ENCODE data around the gene MRPS30. TPM values are rescaled to one million over a fixed set of nuclear protein-coding genes. Genes with fewer than 3 reads are reported as not detected.
"Not testable (repeated sequence)": the region's sequence is repeated elsewhere in the genome, so short reads cannot be mapped to it uniquely, and the experiment has no call there.

The MRPS30 gene
- total RNA-seq = 10 to 100 TPM; 44.7 to 49.9 TPM

DNA sequence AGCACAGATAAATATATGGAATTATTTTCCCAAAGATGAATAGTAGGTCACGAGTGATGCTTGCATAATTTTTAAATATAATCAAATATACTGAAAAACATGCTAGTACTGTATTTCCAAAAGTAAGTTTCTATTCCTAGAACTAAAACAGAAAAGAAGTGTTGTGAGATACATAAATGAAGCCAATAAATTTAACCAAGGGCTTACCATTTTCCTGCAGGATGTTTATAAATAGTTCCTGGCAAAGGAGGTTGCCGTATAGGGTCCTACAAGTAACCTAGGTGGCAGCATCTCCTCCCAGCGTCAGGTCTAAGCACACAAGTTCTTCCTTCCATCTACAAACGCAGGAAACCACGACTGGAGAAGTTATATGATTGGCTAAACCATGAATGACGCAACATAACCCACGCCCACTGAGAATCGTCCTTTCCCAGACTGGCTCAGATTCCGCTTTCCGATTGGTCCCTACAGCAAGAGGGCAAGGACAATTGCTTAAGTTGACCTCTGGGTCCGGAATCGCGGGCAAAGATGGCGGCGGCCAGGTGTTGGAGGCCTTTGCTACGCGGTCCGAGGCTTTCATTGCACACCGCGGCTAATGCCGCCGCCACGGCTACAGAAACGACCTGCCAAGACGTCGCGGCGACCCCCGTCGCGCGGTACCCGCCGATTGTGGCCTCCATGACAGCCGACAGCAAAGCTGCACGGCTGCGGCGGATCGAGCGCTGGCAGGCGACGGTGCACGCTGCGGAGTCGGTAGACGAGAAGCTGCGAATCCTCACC is at the start of gene MRPS30:
Gene MRPS30, plus strand, starts transcription at position 513 of the 780 bp plus-strand sequence. Its CDS starts 16 bp downstream, at position 529.
- H3K4me1 Mint-ChIP-seq (ENCODE audit: low read depth) = peaks cover 37% of the 10 kb centered on the region
- peak within 1 kb of the TSS; percentile 92 to 97 for H3K4me3 Mint-ChIP-seq

GRCh38 chr5:44769200-44769876 is 39.4 kb upstream of the MRPS30 start:
- peaks cover 19% of the 10 kb centered on the region for H3K27me3 Mint-ChIP-seq (ENCODE audit: low read depth)
- no peak overlapping the region for H3K27ac Mint-ChIP-seq
- no peaks in the 10 kb centered on the region for H3K4me1 Mint-ChIP-seq (ENCODE audit: low read depth)
- ATAC-seq (replicated peaks in 1 of 2) (no peak), DNase-seq (no peak)
- H3K9me3 Mint-ChIP-seq = no peaks in the 10 kb centered on the region
- no peak overlapping the region for H3K4me3 Mint-ChIP-seq
- no peaks in the 10 kb centered on the region for H3K36me3 Mint-ChIP-seq (ENCODE audit: insufficient read depth in 2 of 2)

More for the DNA sequence above, at the start of gene MRPS30:
- H3K36me3 Mint-ChIP-seq (ENCODE audit: insufficient read depth in 2 of 2) = peaks cover 6 to 13% of the 10 kb centered on the region in 2 donors
- ATAC-seq (replicated peaks in 1 of 2) = peak; percentile 96 to 97
- no peaks in the 10 kb centered on the region for H3K9me3 Mint-ChIP-seq
- DNase-seq = peak; percentile 90 to 92
- peak within 1 kb of the TSS; percentile 93 for H3K27ac Mint-ChIP-seq
- H3K27me3 Mint-ChIP-seq (ENCODE audit: low read depth) = no peaks in the 10 kb centered on the region

GRCh38 chr5:44769877-44770209 is 38.9 kb upstream of the MRPS30 start:
- ATAC-seq (replicated peaks in 1 of 2) (no peak), DNase-seq (no peak)
- H3K4me3 Mint-ChIP-seq = no peak overlapping the region
- no peak overlapping the region for H3K27ac Mint-ChIP-seq
- no peaks in the 10 kb centered on the region for H3K36me3 Mint-ChIP-seq (ENCODE audit: insufficient read depth in 2 of 2)
- H3K27me3 Mint-ChIP-seq (ENCODE audit: low read depth) = peaks cover 19% of the 10 kb centered on the region
- no peaks in the 10 kb centered on the region for H3K4me1 Mint-ChIP-seq (ENCODE audit: low read depth)
- H3K9me3 Mint-ChIP-seq = no peaks in the 10 kb centered on the region

DNA sequence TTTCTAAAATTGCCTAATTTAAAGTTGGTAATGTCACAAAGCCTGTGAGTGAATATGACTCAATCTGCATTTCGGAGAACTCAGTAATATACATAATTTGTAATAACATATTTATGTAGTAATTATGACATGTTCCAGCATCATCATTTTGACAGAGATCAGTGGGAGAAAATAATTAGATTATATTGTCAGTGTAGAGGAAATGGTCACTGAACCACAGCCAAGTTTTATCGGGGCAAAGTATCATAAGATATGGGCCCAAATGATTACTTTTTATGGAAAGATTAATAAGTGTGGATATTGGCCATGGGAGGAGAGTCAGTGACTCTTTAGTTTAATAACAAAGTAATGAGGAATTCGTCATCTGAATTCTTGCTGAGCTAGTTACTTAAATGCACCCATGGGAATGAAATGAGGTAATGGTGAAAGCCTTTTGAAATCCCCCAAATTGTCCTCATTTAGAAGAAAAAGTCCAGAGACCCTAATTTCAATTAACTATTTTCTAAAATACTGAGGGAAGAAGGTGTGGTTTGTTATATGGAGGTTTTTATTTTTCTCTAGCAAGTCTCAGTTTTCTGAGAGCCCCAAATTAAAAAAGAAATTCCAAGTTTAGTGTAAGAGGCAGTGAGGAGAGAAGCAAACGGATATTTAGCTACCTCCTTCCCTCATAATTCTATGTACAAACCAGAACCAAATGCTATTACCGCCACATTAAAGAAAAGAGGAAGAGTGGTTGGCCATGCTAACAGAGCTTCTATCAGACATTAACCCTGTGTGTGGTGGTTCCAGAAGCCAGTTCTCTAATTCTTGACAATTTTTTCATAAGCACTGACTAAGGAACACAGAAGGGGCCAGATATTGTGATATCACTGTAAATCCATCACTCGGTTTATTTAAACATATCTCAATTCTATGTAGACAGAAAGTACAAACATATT is 37.7 kb upstream of the MRPS30 start:
- no peaks in the 10 kb centered on the region for H3K4me1 Mint-ChIP-seq (ENCODE audit: low read depth)
- H3K36me3 Mint-ChIP-seq (ENCODE audit: insufficient read depth in 2 of 2) = no peaks in the 10 kb centered on the region
- H3K27ac Mint-ChIP-seq = no peak overlapping the region
- no peaks in the 10 kb centered on the region for H3K9me3 Mint-ChIP-seq
- ATAC-seq (replicated peaks in 1 of 2) (no peak), DNase-seq (no peak)
- H3K27me3 Mint-ChIP-seq (ENCODE audit: low read depth) = peaks cover 19% of the 10 kb centered on the region
- H3K4me3 Mint-ChIP-seq = no peak overlapping the region

- not testable (repeated sequence) for H3K36me3 Mint-ChIP-seq (ENCODE audit: insufficient read depth in 2 of 2); H3K4me1 Mint-ChIP-seq (ENCODE audit: low read depth); H3K9me3 Mint-ChIP-seq; DNase-seq; H3K4me3 Mint-ChIP-seq; H3K27ac Mint-ChIP-seq; ATAC-seq (replicated peaks in 1 of 2)
- H3K27me3 Mint-ChIP-seq (ENCODE audit: low read depth) = peaks cover 13% of the 10 kb centered on the region
Measured at GRCh38 chr5:44772397-44772796, 36.4 kb upstream of the MRPS30 start.

GRCh38 chr5:44774279-44774880 is 34.4 kb upstream of the MRPS30 start:
- H3K36me3 Mint-ChIP-seq (ENCODE audit: insufficient read depth in 2 of 2) = no peaks in the 10 kb centered on the region
- peaks cover 13% of the 10 kb centered on the region for H3K27me3 Mint-ChIP-seq (ENCODE audit: low read depth)
- no peak for ATAC-seq (replicated peaks in 1 of 2)
- H3K4me1 Mint-ChIP-seq (ENCODE audit: low read depth) = no peaks in the 10 kb centered on the region
- no peak overlapping the region for H3K4me3 Mint-ChIP-seq
- no peak for DNase-seq
- H3K27ac Mint-ChIP-seq = no peak overlapping the region
- H3K9me3 Mint-ChIP-seq = no peaks in the 10 kb centered on the region

DNA sequence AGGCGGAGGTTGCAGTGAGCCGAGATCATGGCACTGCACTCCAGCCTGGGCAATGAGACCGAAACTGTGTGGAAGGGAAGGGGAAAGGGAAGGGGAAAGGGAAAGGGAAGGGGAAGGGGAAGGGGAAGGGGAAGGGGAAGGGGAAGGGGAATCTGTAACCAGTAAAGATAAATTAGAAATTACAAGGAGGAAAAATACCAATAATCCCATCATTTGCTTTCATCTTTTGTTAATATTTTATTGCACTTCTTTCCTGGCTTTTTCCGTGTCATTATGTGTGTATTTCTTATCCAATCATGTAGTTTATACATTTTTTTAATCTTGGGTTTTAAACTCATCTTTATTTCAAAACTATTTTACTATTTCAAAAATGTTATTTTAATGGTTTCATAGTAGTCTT is 29.6 kb upstream of the MRPS30 start:
- Mint-ChIP-seq H3K4me1 (ENCODE audit: low read depth) (no peaks in the 10 kb centered on the region), H3K36me3 (ENCODE audit: insufficient read depth in 2 of 2) (no peaks in the 10 kb centered on the region), H3K4me3 (no peak overlapping the region), H3K27ac (no peak overlapping the region), H3K9me3 (no peaks in the 10 kb centered on the region), H3K27me3 (ENCODE audit: low read depth) (peaks cover 6% of the 10 kb centered on the region)
- ATAC-seq (replicated peaks in 1 of 2) (no peak), DNase-seq (no peak)

GRCh38 chr5:44783634-44784315 is 25.0 kb upstream of the MRPS30 start:
- Mint-ChIP-seq H3K36me3 (ENCODE audit: insufficient read depth in 2 of 2) (peaks cover 2 to 4% of the 10 kb centered on the region in 2 donors), H3K4me1 (ENCODE audit: low read depth) (no peaks in the 10 kb centered on the region), H3K27me3 (ENCODE audit: low read depth) (peaks cover 10% of the 10 kb centered on the region), H3K27ac (no peak overlapping the region), H3K4me3 (no peak overlapping the region), H3K9me3 (peaks cover 2 to 8% of the 10 kb centered on the region in 2 donors)
- ATAC-seq (replicated peaks in 1 of 2) (no peak), DNase-seq (no peak)

DNA sequence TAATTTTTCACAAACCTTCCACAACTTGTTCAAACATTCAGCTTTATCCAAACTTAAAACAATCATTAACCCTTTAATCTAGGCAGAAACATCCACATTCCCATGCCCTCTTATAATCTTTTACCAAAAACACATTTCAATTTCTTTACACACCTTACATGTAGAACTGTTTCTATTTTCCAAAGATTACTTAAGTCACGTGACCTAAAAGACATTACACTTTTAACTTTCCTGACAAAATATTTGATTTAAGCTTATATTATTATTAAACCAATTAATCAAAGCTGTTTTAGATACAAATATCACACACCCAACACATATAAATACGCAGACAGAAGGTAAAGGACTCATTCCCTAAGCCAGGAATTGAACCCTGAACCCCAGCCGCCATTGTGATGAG is 21.0 kb upstream of the MRPS30 start:
- ATAC-seq (replicated peaks in 1 of 2) (no peak), DNase-seq (no peak)
- peaks cover 2 to 9% of the 10 kb centered on the region in 2 donors for H3K36me3 Mint-ChIP-seq (ENCODE audit: insufficient read depth in 2 of 2)
- no peaks in the 10 kb centered on the region for H3K4me1 Mint-ChIP-seq (ENCODE audit: low read depth)
- no peak overlapping the region for H3K27ac Mint-ChIP-seq
- H3K4me3 Mint-ChIP-seq = no peak overlapping the region
- peaks cover 7 to 8% of the 10 kb centered on the region in 2 donors for H3K9me3 Mint-ChIP-seq
- H3K27me3 Mint-ChIP-seq (ENCODE audit: low read depth) = peaks cover 5% of the 10 kb centered on the region

DNA sequence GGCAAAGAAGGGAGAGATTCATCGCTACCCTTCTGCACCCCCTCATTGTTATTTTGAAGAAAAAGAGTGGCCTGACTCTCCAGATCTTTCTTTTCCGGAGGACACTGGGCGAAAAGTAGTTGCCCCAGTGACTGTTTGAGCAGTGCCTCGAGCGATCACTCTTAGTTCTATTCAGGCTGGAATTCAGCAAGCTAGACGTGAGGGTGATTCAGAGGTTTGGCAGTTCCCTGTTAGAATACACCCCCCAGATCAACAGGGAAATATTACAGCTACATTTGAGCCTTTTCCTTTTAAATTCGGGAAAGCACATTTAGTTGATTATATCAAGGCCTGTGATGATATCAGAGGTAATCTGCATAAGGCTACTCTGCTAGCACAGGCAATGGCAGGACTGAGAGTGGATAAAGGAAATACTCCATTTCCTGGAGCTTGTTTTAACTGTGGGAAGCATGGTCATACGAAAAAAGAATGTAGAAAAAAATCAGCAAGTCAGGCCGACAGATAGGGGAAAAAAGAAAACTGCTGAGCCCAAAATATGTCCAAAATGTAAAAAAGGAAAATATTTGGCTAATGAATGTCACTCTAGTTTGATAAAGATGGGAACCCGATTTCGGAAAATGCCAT is 19.3 kb upstream of the MRPS30 start:
- not testable (repeated sequence) for H3K27me3 Mint-ChIP-seq (ENCODE audit: low read depth); ATAC-seq (replicated peaks in 1 of 2); DNase-seq; H3K27ac Mint-ChIP-seq; H3K4me3 Mint-ChIP-seq; H3K4me1 Mint-ChIP-seq (ENCODE audit: low read depth)
- H3K36me3 Mint-ChIP-seq (ENCODE audit: insufficient read depth in 2 of 2) = peaks cover 6 to 12% of the 10 kb centered on the region in 2 donors
- peaks cover 8 to 13% of the 10 kb centered on the region in 2 donors for H3K9me3 Mint-ChIP-seq

GRCh38 chr5:44792031-44792673 is 16.6 kb upstream of the MRPS30 start:
- not testable (repeated sequence) for H3K4me3 Mint-ChIP-seq; DNase-seq; ATAC-seq (replicated peaks in 1 of 2); H3K27me3 Mint-ChIP-seq (ENCODE audit: low read depth); H3K4me1 Mint-ChIP-seq (ENCODE audit: low read depth); H3K27ac Mint-ChIP-seq
- H3K9me3 Mint-ChIP-seq = peaks cover 6 to 14% of the 10 kb centered on the region in 2 donors
- peaks cover 6 to 12% of the 10 kb centered on the region in 2 donors for H3K36me3 Mint-ChIP-seq (ENCODE audit: insufficient read depth in 2 of 2)

All from activated T-cell treated with anti-CD3 and anti-CD28 coated beads, Interleukin-2, amount 50 U/mL, for 72 hours (primary cell).